Adrenal gland (tissue), 12 donors: ENCODE measurements around the gene CNTN4. TPM values are rescaled to one million over a fixed set of nuclear protein-coding genes. Genes with fewer than 3 reads are reported as not detected.

Source experiments
- DNase-seq, 7 donors: peaks; one replicate each; pipeline ENCODE4 v3.0.0-alpha.2; 2019 to 2020
- H3K27ac ChIP-seq, 5 donors: fragments of 200-600 bp; sonication (generic) in 4 of 5; 1 replicate in 3 of 5; 2 replicates in 2 of 5; pipeline versions ENCODE4 v1.5.1 to v1.8.0; 2016 to 2020; ENCODE audit warnings: mild to moderate bottlenecking in 1 of 5
- H3K27me3 ChIP-seq: fragments of 200-600 bp; 2 replicates; pipeline ENCODE4 v1.8.0; 2021
- H3K36me3 ChIP-seq, 2 donors: fragments of 200-600 bp; replicated peaks in 1 of 2; 1 replicate in 1 of 2; 2 replicates in 1 of 2; pipeline versions ENCODE4 v1.5.1 to v1.8.0; 2018 to 2022
- H3K4me1 ChIP-seq, 2 donors: fragments of 200-600 bp; replicated peaks in 1 of 2; 1 replicate in 1 of 2; 2 replicates in 1 of 2; pipeline versions ENCODE4 v1.5.1 to v1.8.0; 2018 to 2021
- H3K4me3 ChIP-seq, 4 donors: fragments of 200-600 bp; sonication (generic) in 3 of 4; one replicate each; pipeline ENCODE4 v1.5.1; 2016 to 2018
- H3K9me3 ChIP-seq, 3 donors: fragments of 200-600 bp; sonication (generic) in 1 of 3; replicated peaks in 1 of 3; 1 replicate in 2 of 3; 2 replicates in 1 of 3; pipeline versions ENCODE4 v1.5.1 to v1.8.0; 2016 to 2021
- POLR2A ChIP-seq, 2 donors: fragments of 450-650 bp; IDR thresholded peaks; one replicate each; pipeline ENCODE4 v1.6.1; 2017; ENCODE audit warnings: antibody characterized with exemption in 2 of 2, mild to moderate bottlenecking in 2 of 2, moderate library complexity in 1 of 2
- WGBS, 4 donors: extraction: QIAGEN DNeasy Blood & Tissue Kit in 2 of 4; methylation state at CpG; one replicate each; pipeline versions ENCODE4 v1.1.5 to v1.1.7; 2013 to 2017; 5-methylcytosine and 5-hydroxymethylcytosine counted together
- intact Hi-C, 2 donors: fragments of 100-400 bp; cut with DNase I; formaldehyde crosslinking; loops; one replicate each; pipeline versions ENCODE4 v1.14.1 to v1.15.0; 2022 to 2023
- polyA plus RNA-seq, 3 donors: library from polyadenylated mRNA; stranded (reverse); fragments of 200-250 nt in 2 of 3; fragments of 350-450 nt in 1 of 3; fragmentation: Illumina TruSeq in 1 of 3; extraction: RNeasy Lipid Tissue Mini Kit (QIAGEN cat#74804) in 1 of 3; gene quantifications; one replicate each; pipeline ENCODE4 v1.2.3, GENCODE V29; 2013 to 2014
- total RNA-seq, 9 donors: library from RNA; depleted of rRNA in 4 of 9; stranded (reverse); fragments of >200 nt in 4 of 9; fragments of 120-200 nt in 1 of 9; fragmentation: NEBNext Ultra II Directional in 1 of 9; extraction: Animal tissue kit (Norgen Biotek cat#: 25700) in 1 of 9; gene quantifications; one replicate each; pipeline versions ENCODE4 v1.1.0 to v1.2.4, GENCODE V29; 2013 to 2023
- TF ChIP-seq, protein P1 (sequence below), 6 experiments: fragments of 450-650 bp in 4 of 6; fragments of 200-600 bp in 2 of 6; sonication (generic) in 1 of 6; IDR thresholded peaks; 1 replicate in 5 of 6; 2 replicates in 1 of 6; pipeline versions ENCODE4 v1.5.1 to v1.8.0; 2016 to 2021; ENCODE audit warnings: antibody characterized with exemption in 6 of 6, mild to moderate bottlenecking in 2 of 6, moderate library complexity in 1 of 6
- donor health status: healthy with polysubstance abuse.
- donor health status: Bipolar disorder and iron deficiency.
- donor health status: DM: yes; HTN: yes; CAD: no.
- donor health status: DM: no; HTN: no; CAD: no.
- donor health status: DM: no; HTN: no; CAD: no.
- donor health status: DM: yes; HTN: yes; CAD: no.

CNTN4 gene
- total and polyA plus RNA-seq, 12 donors = 0.17 to 9.2 (median 1.6) TPM

DNA sequence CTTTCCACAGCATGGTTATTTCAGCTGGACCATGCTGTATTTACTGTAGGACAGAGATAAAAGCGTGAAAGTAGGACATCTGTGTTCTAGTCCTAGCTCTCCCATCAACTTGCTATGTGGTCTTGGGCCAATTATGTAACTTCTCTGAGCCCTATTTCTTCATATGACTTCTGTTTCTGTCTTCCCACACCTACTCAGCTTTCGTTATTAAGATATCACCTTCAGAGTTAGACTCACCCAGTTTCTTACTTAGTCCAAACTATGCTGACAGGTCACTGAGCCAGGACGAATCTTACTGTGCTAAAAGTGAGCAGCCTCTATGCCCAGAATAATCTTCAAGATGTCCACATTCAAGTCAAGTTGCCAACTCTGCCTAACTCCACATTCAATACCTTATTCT, 727.8 kb downstream of the CNTN4 start:
- TF ChIP-seq, protein P1, sequence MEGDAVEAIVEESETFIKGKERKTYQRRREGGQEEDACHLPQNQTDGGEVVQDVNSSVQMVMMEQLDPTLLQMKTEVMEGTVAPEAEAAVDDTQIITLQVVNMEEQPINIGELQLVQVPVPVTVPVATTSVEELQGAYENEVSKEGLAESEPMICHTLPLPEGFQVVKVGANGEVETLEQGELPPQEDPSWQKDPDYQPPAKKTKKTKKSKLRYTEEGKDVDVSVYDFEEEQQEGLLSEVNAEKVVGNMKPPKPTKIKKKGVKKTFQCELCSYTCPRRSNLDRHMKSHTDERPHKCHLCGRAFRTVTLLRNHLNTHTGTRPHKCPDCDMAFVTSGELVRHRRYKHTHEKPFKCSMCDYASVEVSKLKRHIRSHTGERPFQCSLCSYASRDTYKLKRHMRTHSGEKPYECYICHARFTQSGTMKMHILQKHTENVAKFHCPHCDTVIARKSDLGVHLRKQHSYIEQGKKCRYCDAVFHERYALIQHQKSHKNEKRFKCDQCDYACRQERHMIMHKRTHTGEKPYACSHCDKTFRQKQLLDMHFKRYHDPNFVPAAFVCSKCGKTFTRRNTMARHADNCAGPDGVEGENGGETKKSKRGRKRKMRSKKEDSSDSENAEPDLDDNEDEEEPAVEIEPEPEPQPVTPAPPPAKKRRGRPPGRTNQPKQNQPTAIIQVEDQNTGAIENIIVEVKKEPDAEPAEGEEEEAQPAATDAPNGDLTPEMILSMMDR (IDR thresholded peaks at IDR 0.05) = no peak
- no peak for TF ChIP-seq POLR2A (IDR thresholded peaks at IDR 0.05)
- no peaks in the 10 kb centered on the region for H3K36me3 ChIP-seq
- H3K4me3 ChIP-seq = no peak overlapping the region
- H3K4me1 ChIP-seq = no peaks in the 10 kb centered on the region
- H3K9me3 ChIP-seq = no peaks in the 10 kb centered on the region
- no peaks in the 10 kb centered on the region for H3K27me3 ChIP-seq
- intact Hi-C loops = no loop called here
- DNase-seq = no peak
- H3K27ac ChIP-seq = no peak overlapping the region
- WGBS, 4 donors = 61 to 72% (median 65%) methylated on average over 3 of the region's 3 CpGs

GRCh38 chr3:2837239-2837638, 738.6 kb downstream of the CNTN4 start:
- intact Hi-C loops = no loop called here
- no peak for TF ChIP-seq POLR2A (IDR thresholded peaks at IDR 0.05)
- TF ChIP-seq, protein P1 (IDR thresholded peaks at IDR 0.05) = no peak

DNA sequence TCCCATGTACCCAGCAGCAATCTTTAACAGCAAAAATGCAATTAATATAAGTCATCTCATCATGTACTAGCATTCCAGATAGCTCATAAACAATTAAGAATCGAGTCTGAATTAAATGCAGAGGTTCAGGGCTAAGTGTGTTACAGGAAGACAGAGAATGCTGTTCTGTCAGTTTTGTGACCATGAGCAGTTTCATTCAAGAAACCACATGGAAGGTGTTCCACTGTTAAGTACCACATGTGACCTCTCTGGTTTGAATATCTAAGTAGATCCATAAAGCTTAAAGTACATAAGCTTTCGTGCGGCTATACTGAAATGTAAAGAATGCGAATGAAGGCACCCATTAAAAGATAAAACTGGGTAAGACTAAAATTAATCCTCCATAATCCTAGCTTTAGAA, 739.2 kb downstream of the CNTN4 start:
- no peak for DNase-seq
- intact Hi-C loops = no loop called here
- no peak overlapping the region for H3K27ac ChIP-seq

More at GRCh38 chr3:2837239-2837638, 738.6 kb downstream of the CNTN4 start:
- peak in 1 of 7 donors; percentile 57 for DNase-seq
- WGBS, 4 donors = 40 to 55% (median 45%) methylated on average over 6 of the region's 6 CpGs
- Histone ChIP-seq H3K27ac (no peak overlapping the region), H3K27me3 (no peaks in the 10 kb centered on the region), H3K36me3 (no peaks in the 10 kb centered on the region), H3K4me3 (no peak overlapping the region), H3K9me3 (no peaks in the 10 kb centered on the region), H3K4me1 (no peaks in the 10 kb centered on the region)

GRCh38 chr3:2838546-2839157, 740.0 kb downstream of the CNTN4 start:
- no peaks in the 10 kb centered on the region for H3K4me1 ChIP-seq
- WGBS, 4 donors = 44 to 54% (median 48%) methylated on average over 6 of the region's 6 CpGs

More for the DNA sequence above, 739.2 kb downstream of the CNTN4 start:
- TF ChIP-seq, protein P1 (IDR thresholded peaks at IDR 0.05) = no peak
- no peak for TF ChIP-seq POLR2A (IDR thresholded peaks at IDR 0.05)
- H3K27me3 ChIP-seq = no peaks in the 10 kb centered on the region
- 78 to 84% (median 82%) methylated on average over 4 of the region's 4 CpGs for WGBS, 4 donors
- no peak overlapping the region for H3K4me3 ChIP-seq
- H3K9me3 ChIP-seq = no peaks in the 10 kb centered on the region
- no peaks in the 10 kb centered on the region for H3K4me1 ChIP-seq
- H3K36me3 ChIP-seq = no peaks in the 10 kb centered on the region

More at GRCh38 chr3:2838546-2839157, 740.0 kb downstream of the CNTN4 start:
- H3K4me3 ChIP-seq = no peak overlapping the region
- no peaks in the 10 kb centered on the region for H3K36me3 ChIP-seq
- H3K27me3 ChIP-seq = no peaks in the 10 kb centered on the region
- no peak overlapping the region for H3K27ac ChIP-seq
- intact Hi-C loops = no loop called here
- H3K9me3 ChIP-seq = no peaks in the 10 kb centered on the region
- TF ChIP-seq POLR2A (IDR thresholded peaks at IDR 0.05) = no peak
- TF ChIP-seq, protein P1 (IDR thresholded peaks at IDR 0.05) = no peak
- no peak for DNase-seq
